GM21515 (cell line): ENCODE data around the gene DBT.
A peak's percentile ranks its signal among the peaks of the same experiment; 100 is the strongest.
"Not testable (repeated sequence)": the region's sequence is repeated elsewhere in the genome, so short reads cannot be mapped to it uniquely, and the experiment has no call there.

ENCODE experiments used
- ATAC-seq: cut with Tn5 transposase; IDR thresholded peaks from one replicate; pipeline ENCODE4 v1.9.1; 2021; ENCODE audit not compliant: unreplicated experiment

DBT gene

DNA sequence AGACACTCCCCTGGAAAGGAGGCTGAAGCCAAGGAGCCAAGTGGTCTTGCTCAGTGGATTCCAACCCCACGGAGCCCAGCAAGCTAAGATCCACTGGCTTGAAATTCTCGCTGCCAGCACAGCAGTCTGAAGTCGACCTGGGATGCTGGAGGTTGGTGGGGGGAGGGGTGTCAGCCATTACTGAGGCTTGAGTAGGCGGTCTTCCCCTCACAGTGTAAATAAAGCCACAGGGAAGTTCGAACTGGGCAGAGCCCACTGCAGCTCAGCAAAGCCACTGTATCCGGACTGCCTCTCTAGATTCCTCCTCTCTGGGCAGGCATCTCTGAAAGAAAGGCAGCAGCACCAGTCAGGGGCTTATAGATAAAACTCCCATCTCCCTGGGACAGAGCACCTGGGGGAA lies 49.6 kb downstream of the DBT start:
- ATAC-seq, result not testable (repeated sequence)

DNA sequence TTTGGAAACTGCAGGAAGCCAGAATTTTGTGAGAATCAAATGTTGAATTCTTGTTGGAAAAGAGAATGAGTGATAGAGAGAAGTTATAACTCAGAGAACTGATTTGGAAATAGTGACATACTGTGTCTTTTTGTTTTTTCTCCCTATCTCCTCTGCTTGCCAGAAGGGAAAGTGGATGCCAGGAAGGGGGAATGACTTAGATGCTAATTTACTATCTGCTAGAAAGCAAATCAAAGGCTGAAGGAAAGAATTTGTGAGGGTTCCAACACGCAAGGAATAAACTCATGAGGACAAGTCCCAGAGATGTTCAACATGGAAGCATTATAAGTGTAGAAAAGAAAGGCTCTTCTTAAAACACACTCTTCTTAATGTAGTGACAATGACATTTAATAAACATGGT lies 51.0 kb downstream of the DBT start:
- no peak for ATAC-seq

DNA sequence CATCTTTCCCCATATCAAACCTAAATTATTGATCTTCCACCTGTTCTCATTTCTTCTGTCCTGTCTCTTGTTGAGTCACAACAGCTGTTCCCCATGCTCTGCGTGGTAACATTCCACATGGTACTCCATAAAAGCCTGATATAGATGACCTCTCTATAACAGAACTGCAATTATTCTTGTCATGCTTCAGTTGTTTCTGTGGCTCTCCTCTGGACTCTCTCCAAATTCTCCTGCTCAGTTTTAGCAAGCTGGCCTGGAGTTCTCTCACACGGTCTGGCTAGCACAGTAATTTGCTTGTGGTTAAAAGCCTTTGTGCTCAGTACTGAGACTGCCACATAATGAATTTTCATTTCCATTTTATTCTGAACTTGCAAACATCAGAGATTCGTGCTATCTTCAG lies 61.0 kb downstream of the DBT start:
- no peak for ATAC-seq

DNA sequence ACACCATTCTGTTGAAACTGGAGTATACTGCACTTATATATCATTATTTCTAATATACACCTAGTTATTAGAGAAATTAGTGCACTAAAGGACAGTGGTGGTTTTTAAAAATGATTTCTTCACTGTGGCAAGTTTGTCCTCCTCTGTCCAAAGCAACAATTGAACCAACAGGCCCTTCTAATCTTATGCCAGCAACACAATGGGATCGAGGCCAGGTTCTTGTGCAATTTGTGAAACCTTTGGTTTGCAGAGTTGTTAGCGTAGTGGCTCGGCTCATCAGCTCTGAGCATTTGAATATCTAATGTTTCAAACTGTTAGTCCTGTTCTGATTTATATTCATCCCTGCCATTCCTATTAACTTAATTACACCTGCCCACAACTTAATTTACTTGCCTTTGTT lies 61.7 kb downstream of the DBT start:
- no peak for ATAC-seq

DNA sequence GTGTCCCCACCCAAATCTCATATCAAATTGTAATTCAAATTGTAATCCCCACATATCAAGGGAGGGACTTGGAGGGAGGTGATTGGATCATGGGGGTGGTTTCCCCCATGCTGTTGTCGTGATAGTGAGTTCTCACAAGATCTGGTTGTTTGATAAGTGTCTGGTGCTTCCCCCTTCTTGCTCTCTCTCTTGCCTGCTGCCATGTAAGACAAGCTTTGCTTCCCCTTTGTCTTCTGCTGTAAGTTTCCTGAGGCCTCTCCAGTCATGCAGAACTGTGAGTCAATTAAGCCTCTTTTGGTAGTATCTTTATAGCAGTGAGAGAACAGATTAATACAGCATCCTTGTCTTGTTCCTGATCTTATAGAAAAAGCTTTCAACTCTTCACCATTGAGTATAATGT lies 65.1 kb downstream of the DBT start:
- ATAC-seq, result peak; percentile 68

DNA sequence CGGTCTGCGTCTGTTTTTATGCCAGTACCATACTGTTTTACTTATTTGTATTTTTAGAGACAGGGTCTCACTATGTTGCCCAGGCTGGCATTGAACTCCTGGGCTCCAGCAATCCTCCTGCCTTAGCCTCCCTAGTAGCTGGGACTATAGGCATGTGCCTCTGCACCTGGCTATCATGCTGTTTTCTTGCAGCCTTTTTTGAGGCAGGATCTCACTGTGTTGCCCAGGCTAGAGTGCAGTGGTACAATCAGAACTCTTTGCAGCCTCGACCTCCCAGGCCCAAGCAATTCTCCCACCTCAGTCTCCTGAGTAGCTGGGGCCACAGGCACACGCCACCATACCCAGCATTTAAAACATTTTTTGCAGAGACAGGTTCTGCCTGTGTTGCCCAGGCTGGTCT lies 66.3 kb downstream of the DBT start:
- ATAC-seq, result no peak

DNA sequence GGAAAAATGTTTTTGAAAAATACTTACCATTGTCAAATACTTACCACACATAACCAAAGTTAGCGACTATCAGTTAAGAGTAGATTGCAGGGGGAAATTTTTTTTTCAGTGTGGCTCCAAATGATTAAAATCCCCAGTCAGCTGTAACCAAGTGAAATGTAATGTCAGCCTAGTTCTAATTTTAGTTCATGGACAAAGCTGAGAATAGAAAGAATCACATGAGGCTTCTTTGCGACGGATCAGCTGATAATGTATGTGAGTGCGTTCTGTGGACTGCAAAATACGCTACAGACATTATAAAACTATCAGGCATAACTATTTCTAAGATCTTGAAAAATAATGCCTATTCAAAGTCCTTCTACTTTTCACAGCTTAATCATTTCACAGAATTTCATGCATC lies 71.5 kb downstream of the DBT start, which contains the start of gene LRRC39:
LRRC39 (minus strand) TSS at position 166 of the 400 bp plus-strand sequence. CDS start 9,740 bp downstream, outside the sequence.
- ATAC-seq, result no peak

DNA sequence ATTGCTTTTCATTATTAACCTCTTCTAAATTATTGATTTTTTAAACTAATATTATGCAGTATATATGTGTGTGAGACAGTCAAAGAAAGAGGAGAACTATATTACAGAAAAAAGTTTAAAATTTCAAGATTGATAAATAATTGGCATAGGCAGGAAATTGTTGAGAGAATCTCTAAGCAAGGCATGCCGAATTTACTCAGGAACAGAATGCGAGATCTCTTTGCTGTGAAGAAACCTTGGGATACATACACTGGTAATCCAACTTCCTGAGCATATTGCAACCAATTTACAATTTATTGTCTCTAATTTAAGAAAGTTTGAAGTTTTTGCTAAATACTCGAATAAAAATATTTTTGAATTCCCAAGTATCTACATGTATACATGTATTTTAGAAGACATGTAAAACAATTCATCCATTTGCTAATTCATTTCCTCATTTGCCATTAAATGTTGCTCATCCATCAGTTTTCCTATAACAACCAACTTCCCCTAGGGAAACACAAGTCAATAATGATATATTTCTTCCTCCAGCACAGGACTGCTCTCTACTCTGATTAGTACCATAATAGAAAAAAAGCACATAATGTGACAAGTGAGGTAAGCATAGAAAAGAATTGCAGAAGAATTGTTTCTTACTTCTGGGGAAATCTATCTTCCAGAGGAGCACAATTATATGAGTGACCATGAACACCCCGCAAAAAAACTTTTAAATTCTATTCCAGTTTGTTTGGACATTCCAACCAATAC lies 72.2 kb downstream of the DBT start:
- ATAC-seq, result no peak

DNA sequence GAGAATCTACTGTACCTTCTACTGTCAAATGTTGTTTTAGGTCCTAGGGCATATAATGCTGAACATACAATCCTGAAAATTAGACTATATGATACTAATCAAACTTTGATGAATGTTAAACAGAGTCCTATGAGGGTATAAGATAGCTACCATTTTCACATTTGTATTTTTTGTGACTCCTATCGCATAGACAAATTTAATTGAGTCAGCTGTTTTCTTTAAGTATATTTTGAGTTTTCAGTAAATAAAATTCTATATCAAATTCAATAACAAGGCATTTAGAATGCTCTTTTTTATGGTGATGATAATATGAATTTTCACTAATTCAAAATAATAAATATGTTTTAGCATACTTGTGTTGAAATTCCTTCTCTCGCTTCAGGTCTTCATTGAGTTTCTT lies 81.6 kb downstream of the DBT start:
- no peak for ATAC-seq

DNA sequence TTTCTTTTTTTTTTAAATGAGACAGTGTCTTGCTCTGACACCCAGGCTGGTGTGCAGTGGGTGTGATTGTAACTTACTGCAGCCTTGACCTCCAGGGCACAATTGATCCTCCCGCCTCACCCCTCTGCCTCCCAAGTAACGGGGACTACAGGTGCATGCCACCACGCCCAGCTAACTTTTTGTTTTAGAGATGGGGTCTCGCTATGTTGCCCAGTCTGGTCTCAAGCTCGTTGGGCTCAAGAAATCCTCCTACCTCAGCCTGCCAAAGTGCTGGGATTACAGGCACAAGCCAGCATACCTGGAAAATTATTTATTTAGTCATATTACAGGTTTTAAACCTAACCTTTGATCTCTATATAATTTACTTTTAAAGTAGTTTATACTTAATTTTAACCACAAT lies 84.9 kb downstream of the DBT start:
- ATAC-seq, result no peak

DNA sequence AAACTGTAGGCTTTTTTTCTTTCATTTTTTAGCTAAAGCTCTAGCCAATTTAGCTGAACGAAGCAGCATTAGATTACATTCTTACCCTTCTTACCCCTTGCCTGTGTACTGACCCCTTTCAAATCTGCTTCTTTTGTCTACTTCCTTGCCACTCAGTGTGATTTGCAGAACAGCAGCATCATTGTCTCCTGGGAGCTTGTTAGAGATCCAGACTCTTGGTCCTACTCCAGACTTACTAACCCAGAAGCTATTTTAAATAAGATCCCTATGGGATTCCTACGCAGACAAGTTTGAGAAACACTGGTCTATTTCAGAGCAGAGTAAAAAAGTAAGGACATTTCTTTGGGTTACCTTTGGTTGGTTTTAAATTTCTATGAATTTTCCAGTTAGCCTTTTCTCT lies 85.4 kb downstream of the DBT start:
- no peak for ATAC-seq

DNA sequence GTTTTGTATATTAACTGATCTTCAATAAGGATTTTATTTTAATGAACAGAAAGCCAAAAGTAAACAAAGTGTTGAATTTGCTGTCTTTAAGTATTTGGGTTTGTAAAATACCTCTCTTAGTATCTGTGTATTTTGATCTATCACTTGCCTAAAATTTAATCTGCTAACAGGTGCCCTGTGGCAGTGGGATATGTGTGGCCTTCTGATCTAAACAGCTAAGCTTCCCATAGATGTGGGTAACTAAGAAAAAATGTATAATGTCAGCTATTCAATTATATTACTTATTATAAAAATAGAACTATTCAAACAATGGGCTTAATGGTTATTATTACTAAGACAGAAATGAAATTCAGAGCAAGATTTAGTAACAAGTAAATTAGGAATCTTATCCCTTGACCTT lies 86.8 kb downstream of the DBT start:
- ATAC-seq, result no peak

DNA sequence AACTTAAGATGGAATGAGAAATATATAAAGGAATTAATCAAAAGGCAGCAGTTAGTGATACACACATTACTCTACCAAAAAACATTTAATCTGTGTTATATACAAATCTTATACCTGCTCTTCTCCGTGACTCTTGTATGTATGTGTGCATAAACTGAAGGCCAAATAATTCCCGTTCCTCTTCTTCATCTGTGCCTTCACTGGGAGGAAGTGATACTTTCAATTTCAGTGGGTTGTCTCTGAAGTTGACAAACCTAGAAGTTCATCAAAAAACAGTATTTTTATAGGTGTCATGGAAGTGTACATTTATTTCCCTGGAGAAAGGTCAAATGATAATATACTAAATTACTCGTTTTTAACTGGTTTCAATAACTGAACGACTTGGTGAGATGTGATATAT lies 97.4 kb downstream of the DBT start:
- no peak for ATAC-seq

DNA sequence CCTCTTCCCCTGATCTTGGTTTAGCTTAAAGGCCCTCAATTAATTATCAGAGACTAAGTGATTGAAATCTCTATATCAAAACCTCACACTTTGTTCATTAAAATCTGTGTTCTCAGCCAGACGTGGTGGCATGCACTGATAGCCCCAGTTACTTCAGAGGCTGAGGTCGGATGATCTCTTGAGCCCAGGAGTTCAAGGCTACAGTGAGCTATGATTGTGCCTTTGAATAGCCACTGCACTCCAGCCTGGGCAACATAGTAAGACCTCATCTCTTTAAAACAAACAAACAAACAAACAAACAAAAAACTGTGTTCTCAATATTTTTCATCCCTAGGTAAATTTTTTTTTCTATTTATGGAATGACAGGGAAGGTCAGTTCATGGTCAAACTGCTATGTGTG lies 98.0 kb downstream of the DBT start:
- no peak for ATAC-seq

DNA sequence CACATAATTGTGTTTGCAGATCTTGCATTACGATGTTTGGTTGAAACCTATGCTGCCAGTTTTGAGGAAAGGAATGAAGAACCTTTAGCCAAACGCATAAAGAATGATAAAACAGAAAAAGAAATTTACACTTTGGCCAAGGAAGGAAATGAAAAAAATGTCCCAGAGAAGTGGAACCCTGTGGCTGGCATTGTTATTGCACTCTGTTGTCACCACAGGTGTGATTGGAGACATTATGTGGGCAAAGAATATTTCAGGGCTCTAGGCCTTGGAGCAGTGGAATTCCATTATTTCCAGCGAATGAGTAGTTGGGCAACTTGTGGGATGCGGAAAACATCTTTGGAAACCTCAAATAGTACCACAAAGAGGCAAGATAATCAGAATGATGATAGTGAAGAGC lies 101.8 kb downstream of the DBT start:
- no peak for ATAC-seq

DNA sequence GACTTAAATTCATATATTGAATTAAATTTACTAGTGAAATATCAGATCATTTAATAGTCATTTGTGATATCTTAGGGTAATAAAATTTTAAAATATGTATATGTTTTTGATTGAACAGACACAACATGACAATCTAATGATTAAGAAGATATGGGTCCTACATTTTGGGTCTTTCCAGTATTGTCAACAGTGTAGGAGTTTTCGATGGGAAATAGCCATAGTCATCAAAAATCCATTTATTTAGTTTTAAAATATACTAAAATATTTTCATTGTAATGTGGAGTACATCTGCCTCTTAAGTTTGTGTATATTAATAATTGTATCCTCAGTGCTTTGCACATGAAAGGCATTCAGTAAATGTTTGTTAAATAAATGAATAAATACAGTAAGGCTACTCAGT lies 102.7 kb downstream of the DBT start:
- no peak for ATAC-seq

DNA sequence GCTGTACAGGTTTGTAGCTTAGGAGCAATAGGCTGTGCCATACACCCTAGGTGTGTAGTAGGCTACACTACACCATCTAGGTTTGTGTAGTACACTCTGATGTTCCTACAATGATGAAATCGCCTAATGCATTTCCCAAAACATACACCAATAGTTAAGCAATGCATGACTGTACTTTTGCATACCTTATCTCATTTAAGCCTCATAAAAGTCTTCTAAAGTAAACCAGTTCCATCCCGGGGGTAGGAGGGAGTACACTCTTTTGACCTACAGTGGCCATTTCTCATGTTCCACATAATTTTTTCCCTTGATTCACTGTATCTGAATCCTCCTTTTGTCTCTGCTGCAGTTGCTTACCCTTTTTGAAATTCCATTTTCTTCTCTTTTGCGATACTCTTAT lies 104.5 kb downstream of the DBT start:
- no peak for ATAC-seq

DNA sequence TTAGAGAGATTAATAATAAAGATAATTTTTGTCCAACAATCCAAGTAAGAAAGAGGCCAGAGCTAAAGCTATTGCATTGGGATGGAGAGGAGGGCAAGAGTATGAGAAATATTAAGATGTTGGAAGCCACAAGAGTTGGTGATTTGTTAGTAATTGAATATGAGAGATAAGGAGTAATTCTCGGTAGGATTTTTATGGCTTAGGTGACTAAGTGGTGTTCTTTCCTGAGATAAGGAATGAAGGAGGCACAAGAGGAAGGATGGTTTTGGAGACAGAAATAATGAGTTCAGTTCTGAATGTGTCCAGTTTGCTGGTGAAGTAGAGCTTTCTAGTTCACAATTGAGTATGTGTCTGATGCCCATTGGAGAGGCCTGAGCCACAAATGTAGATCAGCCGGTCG lies 107.3 kb downstream of the DBT start:
- no peak for ATAC-seq

DNA sequence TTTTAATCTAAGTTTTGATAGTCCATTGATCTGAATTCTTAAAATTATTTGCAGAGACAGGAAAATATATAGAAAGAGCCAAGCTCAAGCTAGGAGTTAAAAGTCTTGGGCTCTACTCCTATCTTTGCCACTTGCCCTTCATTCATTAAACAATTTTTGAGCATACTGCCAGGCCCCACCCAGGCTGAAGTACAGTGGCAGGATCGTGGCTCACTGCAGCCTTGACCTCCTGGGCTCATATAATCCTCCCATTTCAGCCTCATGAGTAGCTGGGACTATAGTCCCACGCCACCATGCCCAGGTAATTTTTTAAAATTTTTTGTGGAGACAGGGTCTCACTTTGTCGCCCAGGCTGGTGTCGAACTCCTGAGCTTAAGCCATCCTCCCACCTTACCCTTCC lies 108.4 kb downstream of the DBT start:
- no peak for ATAC-seq

DNA sequence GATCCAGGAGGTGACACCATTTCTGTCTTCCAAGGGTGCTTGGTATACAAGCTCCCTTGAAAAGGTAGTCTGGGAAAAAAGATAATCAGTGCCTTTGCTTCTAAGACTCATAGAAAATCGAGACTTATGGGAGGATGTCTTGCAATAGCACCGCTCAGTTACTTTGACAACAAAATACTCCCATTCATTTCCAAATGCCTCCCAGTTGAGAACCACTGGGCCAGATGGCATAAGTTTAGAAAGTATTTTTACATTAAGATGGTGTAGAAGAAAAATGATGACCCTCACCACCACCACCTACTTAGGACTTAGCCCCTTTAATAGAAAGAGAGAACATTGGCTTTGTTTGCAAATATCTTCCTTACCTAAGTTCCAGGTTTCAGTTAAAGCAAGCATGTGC lies 112.0 kb downstream of the DBT start:
- ATAC-seq, result no peak
